ENCODE results near the gene XRRA1.

The XRRA1 gene

DNA sequence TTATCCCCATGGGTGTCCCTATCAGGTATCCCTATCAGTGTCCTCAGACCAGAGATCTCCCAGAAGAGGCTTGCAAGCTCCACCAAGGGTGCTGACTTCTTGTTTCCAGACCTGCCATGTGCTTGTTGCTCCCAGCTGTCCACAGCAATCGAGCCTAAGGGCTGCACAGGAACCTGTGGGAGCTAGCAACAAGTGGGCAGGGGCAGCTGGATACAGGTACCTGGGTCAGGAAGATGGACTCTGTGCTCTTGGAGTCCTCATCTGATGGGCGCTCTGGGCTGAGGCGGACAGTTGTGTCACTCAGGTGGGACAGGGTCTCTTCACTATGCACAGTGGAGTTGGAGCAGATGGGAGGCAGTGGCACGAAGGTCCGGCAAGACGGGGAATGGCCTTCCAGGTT, 101.0 kb downstream of the XRRA1 start:
- Histone ChIP-seq H3K27me3 (replicated peaks; ENCODE audit: control insufficient read depth, insufficient read depth, low read length) (no peaks in the 10 kb centered on the region), H3K36me3 (ENCODE audit: control insufficient read depth, insufficient read depth, low read length) (peaks cover 20% of the 10 kb centered on the region), H3K4me3 (replicated peaks; ENCODE audit: low read depth, low read length) (no peak overlapping the region)
- TF ChIP-seq, protein P1, sequence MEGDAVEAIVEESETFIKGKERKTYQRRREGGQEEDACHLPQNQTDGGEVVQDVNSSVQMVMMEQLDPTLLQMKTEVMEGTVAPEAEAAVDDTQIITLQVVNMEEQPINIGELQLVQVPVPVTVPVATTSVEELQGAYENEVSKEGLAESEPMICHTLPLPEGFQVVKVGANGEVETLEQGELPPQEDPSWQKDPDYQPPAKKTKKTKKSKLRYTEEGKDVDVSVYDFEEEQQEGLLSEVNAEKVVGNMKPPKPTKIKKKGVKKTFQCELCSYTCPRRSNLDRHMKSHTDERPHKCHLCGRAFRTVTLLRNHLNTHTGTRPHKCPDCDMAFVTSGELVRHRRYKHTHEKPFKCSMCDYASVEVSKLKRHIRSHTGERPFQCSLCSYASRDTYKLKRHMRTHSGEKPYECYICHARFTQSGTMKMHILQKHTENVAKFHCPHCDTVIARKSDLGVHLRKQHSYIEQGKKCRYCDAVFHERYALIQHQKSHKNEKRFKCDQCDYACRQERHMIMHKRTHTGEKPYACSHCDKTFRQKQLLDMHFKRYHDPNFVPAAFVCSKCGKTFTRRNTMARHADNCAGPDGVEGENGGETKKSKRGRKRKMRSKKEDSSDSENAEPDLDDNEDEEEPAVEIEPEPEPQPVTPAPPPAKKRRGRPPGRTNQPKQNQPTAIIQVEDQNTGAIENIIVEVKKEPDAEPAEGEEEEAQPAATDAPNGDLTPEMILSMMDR (IDR thresholded peaks at IDR 0.05; ENCODE audit: insufficient read depth, low read length, poor library complexity, severe bottlenecking), result no peak
- DNase-seq (ENCODE audit: extremely low read depth, insufficient read length), result no peak

DNA sequence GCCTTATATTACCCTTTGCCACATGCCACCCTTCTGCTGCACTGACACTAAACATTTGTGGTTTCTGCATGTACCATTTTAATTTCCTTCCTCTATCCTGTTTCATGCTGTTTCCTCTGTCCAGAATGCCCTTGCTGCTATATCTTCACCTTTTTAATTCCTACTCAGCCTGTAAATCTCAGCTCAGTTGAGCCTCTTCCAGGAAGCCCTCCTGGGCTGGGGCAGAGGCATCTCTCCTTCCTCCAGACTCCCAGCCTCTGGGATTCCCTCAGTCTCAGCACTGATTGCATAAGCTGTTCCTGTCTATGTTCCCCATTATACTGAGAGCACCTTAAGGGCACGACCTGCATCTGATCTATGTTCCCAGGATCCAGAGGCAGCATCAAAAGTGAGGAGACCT, 101.5 kb downstream of the XRRA1 start:
- Histone ChIP-seq H3K4me3 (replicated peaks; ENCODE audit: low read depth, low read length) (no peak overlapping the region), H3K36me3 (ENCODE audit: control insufficient read depth, insufficient read depth, low read length) (peaks cover 23% of the 10 kb centered on the region), H3K27me3 (replicated peaks; ENCODE audit: control insufficient read depth, insufficient read depth, low read length) (no peaks in the 10 kb centered on the region)
- DNase-seq (ENCODE audit: extremely low read depth, insufficient read length), result no peak
- TF ChIP-seq, protein P1 (IDR thresholded peaks at IDR 0.05; ENCODE audit: insufficient read depth, low read length, poor library complexity, severe bottlenecking), result no peak

DNA sequence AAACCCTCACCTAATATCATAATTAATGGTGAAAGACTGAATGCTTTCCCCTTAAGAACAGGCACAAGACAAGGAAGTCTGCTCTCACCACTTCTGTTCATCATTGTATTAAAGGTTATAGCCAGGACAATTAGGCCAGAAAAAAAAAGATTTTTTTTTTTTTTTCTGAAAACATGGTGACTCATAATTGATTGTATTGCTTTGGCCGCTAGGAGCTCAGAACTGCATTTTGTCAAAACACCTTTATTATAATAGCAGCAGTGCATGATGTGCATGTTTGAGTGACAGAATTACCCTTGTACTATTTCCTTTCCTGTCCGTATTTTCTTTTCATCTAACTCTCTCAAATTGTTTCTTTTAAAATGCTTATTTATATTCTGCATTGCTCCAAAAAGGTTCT, 102.1 kb downstream of the XRRA1 start:
- DNase-seq (ENCODE audit: extremely low read depth, insufficient read length), result no peak
- H3K27me3 ChIP-seq (replicated peaks; ENCODE audit: control insufficient read depth, insufficient read depth, low read length), result no peaks in the 10 kb centered on the region
- H3K36me3 ChIP-seq (ENCODE audit: control insufficient read depth, insufficient read depth, low read length), result peaks cover 19% of the 10 kb centered on the region
- TF ChIP-seq, protein P1 (IDR thresholded peaks at IDR 0.05; ENCODE audit: insufficient read depth, low read length, poor library complexity, severe bottlenecking), result no peak
- H3K4me3 ChIP-seq (replicated peaks; ENCODE audit: low read depth, low read length), result no peak overlapping the region

DNA sequence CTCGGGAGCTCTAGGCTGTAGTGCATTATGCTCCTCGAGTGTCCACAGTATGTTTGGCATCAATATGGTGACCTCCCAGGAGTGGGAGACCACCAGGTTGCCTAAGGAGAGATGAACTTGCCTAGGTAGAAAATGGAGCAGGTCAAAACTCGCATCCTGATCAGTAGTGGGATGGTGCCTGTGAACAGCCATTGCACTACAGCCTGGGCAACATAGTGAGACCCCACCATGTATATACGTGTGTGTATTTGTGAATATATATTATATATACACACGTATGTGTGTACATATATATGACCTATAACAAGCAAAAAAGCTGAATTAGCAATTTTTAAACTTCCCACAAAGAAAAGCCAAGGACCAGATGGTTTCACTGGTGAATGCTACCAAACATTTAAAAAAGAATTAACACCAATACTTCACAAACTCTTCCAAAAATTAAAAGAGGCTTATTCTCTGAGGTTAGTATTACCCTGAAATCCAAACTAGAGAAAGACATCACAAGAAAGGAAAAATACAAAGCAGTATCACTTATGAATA, 102.8 kb downstream of the XRRA1 start:
- TF ChIP-seq, protein P1 (IDR thresholded peaks at IDR 0.05; ENCODE audit: insufficient read depth, low read length, poor library complexity, severe bottlenecking), result no peak
- peaks cover 19% of the 10 kb centered on the region for H3K36me3 ChIP-seq (ENCODE audit: control insufficient read depth, insufficient read depth, low read length)
- DNase-seq (ENCODE audit: extremely low read depth, insufficient read length), result no peak
- no peaks in the 10 kb centered on the region for H3K27me3 ChIP-seq (replicated peaks; ENCODE audit: control insufficient read depth, insufficient read depth, low read length)
- H3K4me3 ChIP-seq (replicated peaks; ENCODE audit: low read depth, low read length), result no peak overlapping the region

DNA sequence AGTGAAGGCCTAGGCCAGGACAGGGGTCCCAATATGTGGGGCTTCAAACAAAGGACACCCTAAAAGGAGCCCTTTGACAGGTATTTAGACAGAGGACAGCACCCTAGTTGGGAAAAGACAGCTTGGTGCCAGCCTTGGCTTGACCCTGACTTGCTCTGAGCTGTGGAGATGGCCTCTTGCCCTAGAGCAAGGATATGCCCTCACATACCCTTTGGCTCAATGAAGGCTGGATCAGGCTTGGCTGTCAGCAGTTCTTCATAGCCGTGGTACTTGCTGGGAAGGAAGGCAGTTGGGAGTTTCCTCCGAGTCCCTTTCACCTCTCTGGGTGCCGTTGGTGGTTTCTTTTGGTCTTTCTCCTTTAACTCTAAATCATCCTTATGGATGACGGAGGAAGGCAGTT, 104.0 kb downstream of the XRRA1 start:
- no peak overlapping the region for H3K4me3 ChIP-seq (replicated peaks; ENCODE audit: low read depth, low read length)
- H3K27me3 ChIP-seq (replicated peaks; ENCODE audit: control insufficient read depth, insufficient read depth, low read length), result no peaks in the 10 kb centered on the region
- H3K36me3 ChIP-seq (ENCODE audit: control insufficient read depth, insufficient read depth, low read length), result peaks cover 17% of the 10 kb centered on the region
- TF ChIP-seq, protein P1 (IDR thresholded peaks at IDR 0.05; ENCODE audit: insufficient read depth, low read length, poor library complexity, severe bottlenecking), result no peak
- no peak for DNase-seq (ENCODE audit: extremely low read depth, insufficient read length)

DNA sequence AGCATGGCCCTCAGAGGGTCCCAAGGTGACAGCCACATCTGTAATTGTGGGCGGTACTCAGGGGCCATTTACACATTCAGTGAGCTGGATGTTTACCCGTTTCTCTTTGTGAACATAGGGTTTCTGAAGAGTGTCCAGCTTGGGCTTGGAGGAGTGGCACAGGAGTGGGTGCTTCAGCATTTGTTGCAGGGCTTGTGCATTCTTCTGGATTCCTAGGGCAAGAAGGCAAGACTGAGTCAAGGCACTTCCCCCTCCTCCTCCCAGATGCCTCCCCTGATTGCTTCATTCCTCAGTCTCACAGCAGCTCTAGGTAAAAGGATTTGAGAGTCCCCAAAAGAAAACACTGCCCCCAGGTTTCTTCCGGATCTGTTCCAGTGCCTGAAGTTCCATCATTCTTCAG, 104.8 kb downstream of the XRRA1 start:
- no peak for DNase-seq (ENCODE audit: extremely low read depth, insufficient read length)
- peaks cover 17% of the 10 kb centered on the region for H3K36me3 ChIP-seq (ENCODE audit: control insufficient read depth, insufficient read depth, low read length)
- H3K27me3 ChIP-seq (replicated peaks; ENCODE audit: control insufficient read depth, insufficient read depth, low read length), result no peaks in the 10 kb centered on the region
- TF ChIP-seq, protein P1 (IDR thresholded peaks at IDR 0.05; ENCODE audit: insufficient read depth, low read length, poor library complexity, severe bottlenecking), result no peak
- H3K4me3 ChIP-seq (replicated peaks; ENCODE audit: low read depth, low read length), result no peak overlapping the region
